Stomach (tissue), 9 donors: ENCODE data around the gene KRTAP10-12. TPM values are rescaled to one million over a fixed set of nuclear protein-coding genes. Genes with fewer than 3 reads are reported as not detected.

Experiments
- DNase-seq, 2 donors: peaks; one replicate each; pipeline versions ENCODE4 v3.0.0 to v3.0.0-alpha.2; 2013 to 2019
- H3K27ac ChIP-seq, 5 donors: fragments of 200-600 bp in 4 of 5; sonication (generic) in 4 of 5; one replicate each; pipeline ENCODE4 v1.5.1; 2013 to 2019; ENCODE audit warnings: mild to moderate bottlenecking in 1 of 5, moderate library complexity in 1 of 5
- H3K27me3 ChIP-seq, 3 donors: fragments of 200-600 bp; sonication (generic); one replicate each; pipeline ENCODE4 v1.5.1; 2017 to 2019; ENCODE audit warnings: mixed run types in 1 of 3
- H3K36me3 ChIP-seq, 4 donors: fragments of 200-600 bp; sonication (generic); 1 replicate in 3 of 4; 2 replicates in 1 of 4; pipeline ENCODE4 v1.5.1; 2016 to 2019
- H3K4me1 ChIP-seq, 4 donors: fragments of 200-600 bp; sonication (generic); one replicate each; pipeline ENCODE4 v1.5.1; 2016 to 2019
- H3K4me3 ChIP-seq, 4 donors: fragments of 200-600 bp; sonication (generic) in 3 of 4; one replicate each; pipeline ENCODE4 v1.5.1; 2016 to 2019; ENCODE audit warnings: mild to moderate bottlenecking in 1 of 4
- H3K9me3 ChIP-seq, 4 donors: fragments of 200-600 bp; sonication (generic); one replicate each; pipeline ENCODE4 v1.5.1; 2016 to 2019
- EP300 ChIP-seq: sonication (generic); formaldehyde crosslinking; IDR thresholded peaks from one replicate; pipeline ENCODE4 v1.6.1; 2017; ENCODE audit warnings: antibody characterized with exemption
- POLR2A ChIP-seq, 4 donors: fragments of 450-650 bp; IDR thresholded peaks; one replicate each; pipeline ENCODE4 v1.6.1; 2016; ENCODE audit warnings: antibody characterized with exemption in 4 of 4, control low read depth in 2 of 4, mild to moderate bottlenecking in 1 of 4, moderate library complexity in 1 of 4
- POLR2AphosphoS5 ChIP-seq, 3 donors: sonication (generic); formaldehyde crosslinking; IDR thresholded peaks; one replicate each; pipeline ENCODE4 v1.6.1; 2016; ENCODE audit warnings: antibody characterized with exemption in 3 of 3
- WGBS, 5 donors: extraction: QIAGEN DNeasy Blood & Tissue Kit in 3 of 5; methylation state at CpG; one replicate each; pipeline versions ENCODE4 v1.1.5 to v1.1.7; 2013 to 2018; 5-methylcytosine and 5-hydroxymethylcytosine counted together
- intact Hi-C: fragments of 100-400 bp; cut with DNase I; formaldehyde crosslinking; loops from one replicate; pipeline ENCODE4 v1.15.1; 2023; ENCODE audit warnings: low total_unique reads
- polyA plus RNA-seq, 3 donors: library from polyadenylated mRNA; stranded (reverse); fragments of 200-250 nt; gene quantifications; one replicate each; pipeline ENCODE4 v1.2.3, GENCODE V29; 2013
- total RNA-seq, 5 donors: library from RNA; depleted of rRNA; stranded (reverse); fragments of >200 nt; gene quantifications; one replicate each; pipeline versions ENCODE4 v1.1.0 to v1.2.3, GENCODE V29; 2014 to 2016
- TF ChIP-seq, protein P1 (sequence below), 7 experiments: fragments of 450-650 bp in 4 of 7; fragments of 200-600 bp in 3 of 7; sonication (generic) in 3 of 7; IDR thresholded peaks; one replicate each; pipeline ENCODE4 v1.5.1; 2016 to 2019; ENCODE audit warnings: antibody characterized with exemption in 7 of 7, control low read depth in 2 of 7, mild to moderate bottlenecking in 1 of 7
- donor health status: healthy with polysubstance abuse.
- donor health status: Bipolar disorder and iron deficiency.
- donor health status: healthy.

The KRTAP10-12 gene
- total and polyA plus RNA-seq, 8 donors = not detected

DNA sequence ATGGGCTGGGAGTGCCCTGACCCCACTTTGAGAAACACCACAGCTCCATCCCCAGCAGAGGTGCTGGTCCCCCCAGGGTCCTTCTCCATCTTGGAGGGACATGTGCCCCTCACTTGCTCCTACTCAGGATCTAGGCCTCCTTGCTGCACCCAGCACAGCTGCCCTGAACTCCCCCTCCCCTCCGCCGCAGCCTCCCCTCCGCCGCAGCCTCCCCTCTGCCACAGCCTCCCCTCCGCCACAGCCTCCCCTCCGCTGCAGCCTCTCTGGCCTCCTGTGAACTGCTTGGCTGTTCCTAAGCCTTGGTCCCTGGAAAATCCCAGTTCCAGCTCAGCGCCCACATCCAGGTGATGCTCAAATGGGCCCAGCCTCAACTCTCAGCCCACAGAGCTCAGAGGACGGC, 30.3 kb downstream of the KRTAP10-12 start:
- TF ChIP-seq POLR2AphosphoS5 (IDR thresholded peaks at IDR 0.05) = no peak
- TF ChIP-seq, protein P1, sequence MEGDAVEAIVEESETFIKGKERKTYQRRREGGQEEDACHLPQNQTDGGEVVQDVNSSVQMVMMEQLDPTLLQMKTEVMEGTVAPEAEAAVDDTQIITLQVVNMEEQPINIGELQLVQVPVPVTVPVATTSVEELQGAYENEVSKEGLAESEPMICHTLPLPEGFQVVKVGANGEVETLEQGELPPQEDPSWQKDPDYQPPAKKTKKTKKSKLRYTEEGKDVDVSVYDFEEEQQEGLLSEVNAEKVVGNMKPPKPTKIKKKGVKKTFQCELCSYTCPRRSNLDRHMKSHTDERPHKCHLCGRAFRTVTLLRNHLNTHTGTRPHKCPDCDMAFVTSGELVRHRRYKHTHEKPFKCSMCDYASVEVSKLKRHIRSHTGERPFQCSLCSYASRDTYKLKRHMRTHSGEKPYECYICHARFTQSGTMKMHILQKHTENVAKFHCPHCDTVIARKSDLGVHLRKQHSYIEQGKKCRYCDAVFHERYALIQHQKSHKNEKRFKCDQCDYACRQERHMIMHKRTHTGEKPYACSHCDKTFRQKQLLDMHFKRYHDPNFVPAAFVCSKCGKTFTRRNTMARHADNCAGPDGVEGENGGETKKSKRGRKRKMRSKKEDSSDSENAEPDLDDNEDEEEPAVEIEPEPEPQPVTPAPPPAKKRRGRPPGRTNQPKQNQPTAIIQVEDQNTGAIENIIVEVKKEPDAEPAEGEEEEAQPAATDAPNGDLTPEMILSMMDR (IDR thresholded peaks at IDR 0.05) = no peak
- TF ChIP-seq EP300 = no peak
- peaks cover 3 to 11% (median 7%) of the 10 kb centered on the region in 4 donors for H3K4me1 ChIP-seq
- H3K27ac ChIP-seq = no peak overlapping the region
- WGBS, 5 donors = 82 to 99% (median 93%) methylated on average over 7 to 8 of the region's 8 CpGs
- peaks cover 0 to 77% (median 28%) of the 10 kb centered on the region in 3 donors for H3K27me3 ChIP-seq
- no peaks in the 10 kb centered on the region for H3K36me3 ChIP-seq
- H3K9me3 ChIP-seq = no peaks in the 10 kb centered on the region
- intact Hi-C loops = no loop called here
- H3K4me3 ChIP-seq = no peak overlapping the region
- no peak for DNase-seq

DNA sequence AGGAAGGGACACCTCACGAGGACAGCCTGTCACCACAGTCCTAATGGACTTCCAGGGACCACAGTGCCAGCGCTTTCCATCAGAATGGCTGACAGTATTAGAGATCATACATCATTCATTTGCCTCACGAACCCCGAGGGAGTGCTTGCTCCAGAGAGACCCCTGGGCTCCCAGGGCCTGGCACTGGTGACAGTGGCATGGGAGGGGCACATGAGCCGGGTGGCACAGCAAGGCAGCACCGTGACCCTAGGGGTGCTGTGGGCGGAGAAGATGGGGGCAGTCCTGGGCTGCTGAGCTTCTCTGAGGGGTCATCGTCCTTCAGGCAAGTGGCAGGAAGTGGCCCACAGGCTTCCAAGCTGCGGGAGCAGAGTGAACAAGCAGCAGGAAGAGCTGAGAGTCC, 30.8 kb downstream of the KRTAP10-12 start:
- no peak overlapping the region for H3K27ac ChIP-seq
- 66 to 76% (median 73%) methylated on average over 5 to 9 of the region's 9 CpGs for WGBS, 5 donors
- peaks cover 0 to 72% (median 25%) of the 10 kb centered on the region in 3 donors for H3K27me3 ChIP-seq
- no peaks in the 10 kb centered on the region for H3K36me3 ChIP-seq
- TF ChIP-seq, protein P1 (IDR thresholded peaks at IDR 0.05) = no peak
- TF ChIP-seq POLR2AphosphoS5 (IDR thresholded peaks at IDR 0.05) (no peak), POLR2A (IDR thresholded peaks at IDR 0.05) (no peak), EP300 (no peak)
- peaks cover 3 to 11% (median 7%) of the 10 kb centered on the region in 4 donors for H3K4me1 ChIP-seq
- intact Hi-C loops = no loop called here
- H3K9me3 ChIP-seq = no peaks in the 10 kb centered on the region
- DNase-seq = no peak
- H3K4me3 ChIP-seq = no peak overlapping the region

DNA sequence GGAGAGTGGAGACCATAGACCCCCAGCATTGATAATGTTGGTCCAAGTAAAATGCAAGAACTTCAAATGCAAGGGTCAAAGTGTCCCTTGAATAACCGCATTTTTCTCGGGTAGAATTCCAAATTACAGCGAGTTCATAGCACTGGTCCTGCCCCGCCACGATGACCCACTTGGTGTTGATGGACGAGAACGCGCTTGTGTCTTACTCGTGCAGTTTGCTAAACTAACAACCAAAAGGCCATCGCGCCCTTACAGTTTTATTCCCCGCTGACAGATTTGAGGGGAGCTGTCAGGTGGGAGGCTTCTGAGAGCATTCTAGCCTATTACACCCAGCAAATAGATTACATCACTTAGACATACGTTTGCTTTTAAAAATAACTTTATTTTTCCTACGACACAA, 31.7 kb downstream of the KRTAP10-12 start:
- H3K4me3 ChIP-seq = no peak overlapping the region
- no peak for TF ChIP-seq EP300
- TF ChIP-seq POLR2AphosphoS5 (IDR thresholded peaks at IDR 0.05) = no peak
- peaks cover 0 to 63% (median 16%) of the 10 kb centered on the region in 3 donors for H3K27me3 ChIP-seq
- intact Hi-C loops = no loop called here
- no peak overlapping the region for H3K27ac ChIP-seq
- 86 to 94% (median 90%) methylated on average over 14 of the region's 14 CpGs for WGBS, 5 donors
- no peaks in the 10 kb centered on the region for H3K9me3 ChIP-seq
- no peak for DNase-seq
- H3K4me1 ChIP-seq = peaks cover 0 to 3% (median under 1%) of the 10 kb centered on the region in 4 donors
- no peaks in the 10 kb centered on the region for H3K36me3 ChIP-seq

DNA sequence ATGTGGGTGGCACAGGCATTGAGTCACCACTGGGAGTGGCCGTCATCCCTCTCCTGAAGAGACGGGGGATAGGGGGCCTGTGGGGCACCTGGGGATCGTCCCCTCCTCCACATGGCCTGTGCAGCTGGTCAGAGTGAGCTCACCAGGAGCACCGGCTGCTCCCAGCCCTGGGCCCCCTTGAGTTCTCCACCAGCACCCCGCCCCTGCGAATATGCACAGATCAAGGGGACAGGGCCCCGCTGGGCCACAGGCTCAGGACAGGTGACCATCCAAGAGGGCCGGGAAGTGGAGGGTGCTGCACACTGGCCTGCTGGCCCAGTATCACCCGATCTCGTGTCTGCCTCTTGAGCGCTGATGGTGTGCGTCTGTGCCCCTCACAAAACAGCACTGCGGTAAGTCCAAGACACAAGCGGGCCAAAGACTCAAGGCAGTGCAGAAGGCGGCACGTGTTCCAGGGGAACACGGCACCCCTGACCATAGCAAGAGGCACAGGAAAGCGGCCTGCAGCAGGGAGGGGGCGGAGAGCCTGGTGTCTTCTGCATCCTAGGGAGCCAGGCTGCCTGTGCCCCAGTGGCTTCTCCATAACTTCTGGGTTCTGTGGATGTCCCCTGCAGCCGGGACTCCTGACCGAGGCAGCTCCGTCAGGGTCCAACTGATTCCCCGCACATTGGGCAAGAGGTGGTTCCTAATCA, 32.5 kb downstream of the KRTAP10-12 start:
- Histone ChIP-seq H3K4me1 (no peaks in the 10 kb centered on the region), H3K36me3 (no peaks in the 10 kb centered on the region), H3K27ac (no peak overlapping the region), H3K9me3 (no peaks in the 10 kb centered on the region), H3K4me3 (no peak overlapping the region), H3K27me3 (peaks cover 0 to 63% (median 10%) of the 10 kb centered on the region in 3 donors)
- TF ChIP-seq EP300 (no peak), POLR2AphosphoS5 (IDR thresholded peaks at IDR 0.05) (no peak), POLR2A (IDR thresholded peaks at IDR 0.05) (no peak)
- TF ChIP-seq, protein P1 (IDR thresholded peaks at IDR 0.05) = no peak
- DNase-seq = no peak
- intact Hi-C loops = no loop called here
- 84 to 90% (median 88%) methylated on average over 17 to 23 of the region's 23 CpGs for WGBS, 5 donors

DNA sequence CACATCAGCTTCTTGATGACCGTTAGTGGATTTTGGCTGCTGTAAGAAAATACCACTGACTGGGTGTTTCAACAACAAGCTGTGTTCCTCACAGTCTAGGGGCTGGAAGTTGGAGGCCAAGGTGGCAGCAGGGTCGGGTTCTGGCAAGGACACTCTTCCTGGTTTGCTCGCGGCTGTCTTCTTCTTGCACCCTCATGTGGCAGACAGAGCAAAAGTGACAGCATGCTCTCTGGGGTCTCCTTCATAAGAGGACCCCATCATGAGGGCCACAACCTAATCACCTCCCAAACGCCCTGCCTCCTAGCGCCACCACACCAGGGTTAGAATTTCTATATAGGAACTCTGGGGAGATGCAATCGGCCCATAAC, 33.0 kb downstream of the KRTAP10-12 start:
- no peak for DNase-seq
- 87 to 93% (median 88%) methylated on average over 5 to 7 of the region's 7 CpGs for WGBS, 5 donors
- H3K4me1 ChIP-seq = no peaks in the 10 kb centered on the region
- H3K27me3 ChIP-seq = peaks cover 0 to 63% (median 10%) of the 10 kb centered on the region in 3 donors
- TF ChIP-seq POLR2AphosphoS5 (IDR thresholded peaks at IDR 0.05) (no peak), EP300 (no peak), POLR2A (IDR thresholded peaks at IDR 0.05) (no peak)
- TF ChIP-seq, protein P1 (IDR thresholded peaks at IDR 0.05) = no peak
- intact Hi-C loops = no loop called here
- H3K9me3 ChIP-seq = no peaks in the 10 kb centered on the region
- H3K4me3 ChIP-seq = no peak overlapping the region
- no peaks in the 10 kb centered on the region for H3K36me3 ChIP-seq
- no peak overlapping the region for H3K27ac ChIP-seq
